ENCODE measurements around the gene FYCO1. TPM values are rescaled to one million over a fixed set of nuclear protein-coding genes. Genes with fewer than 3 reads are reported as not detected.
"Not testable (repeated sequence)": the region's sequence is repeated elsewhere in the genome, so short reads cannot be mapped to it uniquely, and the experiment has no call there.

FYCO1 gene
- total and polyA plus RNA-seq, 12 donors = 8.8 to 216 (median 143) TPM

DNA sequence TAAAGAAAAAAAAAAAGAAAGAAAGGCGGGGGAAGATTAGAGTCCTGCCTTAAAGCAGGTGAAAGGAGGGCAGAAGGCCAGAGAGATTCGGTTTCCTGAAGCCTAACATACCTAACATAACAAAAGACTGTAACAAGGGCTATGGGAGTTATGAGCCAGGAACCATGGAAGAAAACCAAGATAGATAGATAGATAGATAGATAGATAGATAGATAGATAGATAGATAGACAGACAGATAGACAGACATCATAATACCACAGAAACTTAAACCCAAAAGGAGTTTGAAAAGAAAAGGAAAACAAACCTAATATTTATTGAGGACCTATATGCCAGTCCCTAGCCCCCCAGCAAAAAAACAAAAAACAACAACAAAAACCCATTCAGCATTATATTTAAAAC lies 2.3 kb upstream of the FYCO1 start:
- Histone ChIP-seq H3K9me3 (no peaks in the 10 kb centered on the region), H3K27me3 (no peaks in the 10 kb centered on the region), H3K36me3 (no peaks in the 10 kb centered on the region), H3K4me1 (peaks cover 0 to 29% (median 25%) of the 10 kb centered on the region in 9 donors), H3K27ac (no peak overlapping the region), H3K4me3 (no peak overlapping the region)
- no peak for DNase-seq
- no peak for TF ChIP-seq CTCF (IDR thresholded peaks at IDR 0.05)
- no peak for ATAC-seq
- intact Hi-C loops (cut with DNase I) = loop anchor here in 2 of 10 donors (5.0 to 10.0 kb wide), 2 partner anchors 64 to 67 kb away; no protein-coding TSS in a partner anchor
- 87 to 88% methylated on average over 2 of the region's 2 CpGs for WGBS, 2 donors

- not testable (repeated sequence) for H3K4me3 ChIP-seq, H3K27ac ChIP-seq, H3K27me3 ChIP-seq, ATAC-seq, H3K9me3 ChIP-seq, H3K36me3 ChIP-seq, DNase-seq
- 95 to 96% methylated on average over 19 of the region's 19 CpGs for WGBS, 2 donors
- peaks cover 0 to 34% (median 30%) of the 10 kb centered on the region in 9 donors for H3K4me1 ChIP-seq
- intact Hi-C loops (cut with DNase I) = loop anchor here in 2 of 10 donors (5.0 to 10.0 kb wide), 2 partner anchors 65 to 67 kb away; no protein-coding TSS in a partner anchor
Observed at GRCh38 chr3:45997499-45997898, 1.9 kb upstream of the FYCO1 start.

GRCh38 chr3:45994419-45995235 lies 997 bp downstream of the FYCO1 start:
- ATAC-seq = peak; percentile 10 to 43 (median 22)
- H3K4me3 ChIP-seq = peak overlapping the region; percentile 47 to 99 (median 89)
- TF ChIP-seq CTCF (IDR thresholded peaks at IDR 0.05) = no peak
- no peaks in the 10 kb centered on the region for H3K27me3 ChIP-seq
- intact Hi-C loops (cut with DNase I) = loop anchor here in 2 of 10 donors (5.0 to 10.0 kb wide), 2 partner anchors 68 to 70 kb away; no protein-coding TSS in a partner anchor
- H3K27ac ChIP-seq = peak overlapping the region; percentile 79 to 99 (median 96)
- WGBS, 2 donors = 10 to 13% methylated on average over 16 of the region's 16 CpGs
- DNase-seq = peak in 1 of 2 donors; percentile 11
- no peaks in the 10 kb centered on the region for H3K9me3 ChIP-seq
- no peaks in the 10 kb centered on the region for H3K36me3 ChIP-seq
- H3K4me1 ChIP-seq = peaks cover 4 to 62% (median 57%) of the 10 kb centered on the region in 9 donors

- TF ChIP-seq CTCF (IDR thresholded peaks at IDR 0.05) = no peak
- 77 to 82% methylated on average over 3 of the region's 3 CpGs for WGBS, 2 donors
- Histone ChIP-seq H3K9me3 (no peaks in the 10 kb centered on the region), H3K4me1 (peaks cover 9 to 73% (median 68%) of the 10 kb centered on the region in 9 donors), H3K27me3 (no peaks in the 10 kb centered on the region), H3K4me3 (peak overlapping the region in 1 of 10 donors; percentile 86), H3K27ac (peak overlapping the region in 9 of 10 donors; percentile 83 to 99 (median 96)), H3K36me3 (no peaks in the 10 kb centered on the region)
- intact Hi-C loops (cut with DNase I) = loop anchor here in 1 of 10 donors (10.0 kb wide), 1 partner anchor 71 kb away; no protein-coding TSS in a partner anchor
- DNase-seq (no peak), ATAC-seq (no peak)
Observed at GRCh38 chr3:45993421-45994027, 2.1 kb downstream of the FYCO1 start.
